Stimulated activated CD8-positive, alpha-beta memory T cell treated with anti-CD3 and anti-CD28 coated beads, Interleukin-4, amount 100 ng/mL, for 4 hours (primary cell): ENCODE data around the gene TNC.

Experiments
- DNase-seq, 2 donors: peaks; one replicate each; pipeline ENCODE4 v3.0.0-alpha.2; 2020; ENCODE audit warnings: low read depth in 2 of 2, low spot score in 1 of 2

Gene TNC

DNA sequence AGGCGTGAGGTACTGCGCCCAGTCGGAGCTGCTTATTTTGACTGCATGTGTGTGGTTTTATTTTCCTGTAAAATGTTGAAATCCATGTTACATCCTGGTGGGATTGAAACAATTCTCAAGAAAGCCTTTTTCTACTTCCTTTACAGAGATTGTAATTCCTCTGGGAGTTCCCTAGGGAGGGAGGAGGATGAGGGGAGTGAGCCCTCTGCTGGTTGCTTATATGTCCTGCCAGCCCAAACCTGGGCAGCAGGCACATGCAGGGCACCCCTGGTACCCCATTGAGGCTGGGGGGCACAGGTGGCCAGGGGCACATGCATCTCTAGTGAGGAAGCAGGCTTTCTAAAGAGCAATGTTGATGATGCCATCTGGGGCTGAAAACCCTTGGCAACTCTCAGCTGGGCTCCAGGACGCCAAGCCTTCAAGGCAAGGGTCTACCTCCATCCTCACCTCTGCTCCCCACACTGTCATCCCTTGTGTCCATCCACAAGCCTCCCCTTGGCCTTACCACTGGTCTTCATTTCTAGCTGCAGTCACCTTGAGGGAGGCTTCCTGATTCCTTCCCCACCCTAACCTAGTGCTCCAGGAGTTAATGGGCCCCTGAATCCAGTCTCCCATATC is 102.8 kb downstream of the TNC start:
- DNase-seq, result no peak

DNA sequence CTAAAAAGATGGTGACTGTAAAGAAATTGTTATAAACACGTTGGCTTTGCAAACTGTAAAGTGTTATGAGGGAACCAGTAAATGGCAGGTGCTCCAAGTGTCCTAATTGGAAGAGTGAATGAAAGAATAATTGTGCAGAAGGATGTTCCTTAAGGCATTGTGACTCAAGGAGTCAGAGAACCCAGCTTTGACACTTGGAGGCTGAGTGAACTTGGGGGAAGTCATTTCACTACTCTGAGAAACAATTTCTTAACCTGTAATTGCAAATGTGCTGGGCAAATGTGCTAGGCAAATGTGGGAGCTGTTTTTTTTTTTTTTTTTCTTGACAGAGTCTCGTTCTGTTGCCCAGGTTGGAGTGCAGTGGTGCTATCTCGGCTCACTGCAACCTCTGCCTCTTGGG is 103.5 kb downstream of the TNC start:
- no peak for DNase-seq

DNA sequence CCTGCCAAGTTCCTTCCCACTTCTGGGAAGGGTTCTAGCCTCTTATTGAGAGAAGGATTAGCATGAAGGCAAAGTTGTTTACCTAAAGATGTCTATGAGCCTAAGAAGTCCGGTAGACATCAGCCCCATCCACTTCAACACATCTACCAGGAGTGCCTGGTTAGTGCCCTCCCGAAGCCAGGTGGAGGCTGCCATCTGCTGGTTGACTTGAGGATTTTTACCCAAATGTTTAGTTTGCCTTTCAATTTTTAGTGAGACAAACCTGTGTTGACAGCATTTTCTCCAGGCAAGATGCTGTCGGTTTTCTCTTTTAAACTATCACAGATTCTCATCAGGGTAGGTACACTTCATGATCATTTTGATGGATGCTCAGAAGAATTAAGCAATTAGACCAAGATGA is 104.0 kb downstream of the TNC start:
- DNase-seq, result peak; percentile 52 to 65

DNA sequence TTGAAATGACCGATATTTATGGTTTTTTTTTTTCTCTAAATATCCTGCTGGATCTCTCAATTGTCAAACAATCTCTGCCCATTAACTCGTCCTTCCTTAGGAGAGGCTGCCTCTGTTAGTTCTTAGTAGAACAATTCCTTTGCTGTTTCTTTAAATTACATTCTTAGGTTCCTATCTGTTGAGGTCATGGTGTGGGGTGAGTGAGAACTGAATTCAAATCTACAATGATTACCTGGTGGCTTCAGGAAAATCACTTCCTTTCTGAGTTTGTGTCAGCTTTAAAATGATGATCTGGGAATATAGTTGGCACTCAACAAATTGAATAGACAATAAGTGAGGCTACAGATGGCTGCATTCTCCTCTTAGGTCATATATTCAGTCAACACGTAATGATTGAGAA is 105.5 kb downstream of the TNC start:
- no peak for DNase-seq

DNA sequence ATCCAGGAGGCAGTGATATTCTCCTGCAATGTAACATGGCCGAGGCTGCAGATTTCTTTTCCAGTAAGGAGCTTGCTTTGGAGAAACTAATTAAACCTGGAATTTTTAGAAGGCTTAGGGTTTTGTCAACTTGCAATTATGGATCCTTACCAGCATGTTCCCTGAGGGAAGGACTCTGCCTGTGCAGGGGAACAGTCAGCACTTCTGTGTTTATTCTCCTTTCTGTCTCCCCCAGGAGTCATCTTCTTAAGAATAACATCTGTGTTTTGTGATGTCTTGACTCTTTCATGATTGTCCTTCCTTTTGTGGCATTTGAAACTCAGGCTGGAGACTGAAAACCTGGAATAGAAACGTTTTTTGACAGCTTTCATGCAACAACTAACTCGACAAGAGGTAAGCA is 107.1 kb downstream of the TNC start:
- DNase-seq, result no peak

DNA sequence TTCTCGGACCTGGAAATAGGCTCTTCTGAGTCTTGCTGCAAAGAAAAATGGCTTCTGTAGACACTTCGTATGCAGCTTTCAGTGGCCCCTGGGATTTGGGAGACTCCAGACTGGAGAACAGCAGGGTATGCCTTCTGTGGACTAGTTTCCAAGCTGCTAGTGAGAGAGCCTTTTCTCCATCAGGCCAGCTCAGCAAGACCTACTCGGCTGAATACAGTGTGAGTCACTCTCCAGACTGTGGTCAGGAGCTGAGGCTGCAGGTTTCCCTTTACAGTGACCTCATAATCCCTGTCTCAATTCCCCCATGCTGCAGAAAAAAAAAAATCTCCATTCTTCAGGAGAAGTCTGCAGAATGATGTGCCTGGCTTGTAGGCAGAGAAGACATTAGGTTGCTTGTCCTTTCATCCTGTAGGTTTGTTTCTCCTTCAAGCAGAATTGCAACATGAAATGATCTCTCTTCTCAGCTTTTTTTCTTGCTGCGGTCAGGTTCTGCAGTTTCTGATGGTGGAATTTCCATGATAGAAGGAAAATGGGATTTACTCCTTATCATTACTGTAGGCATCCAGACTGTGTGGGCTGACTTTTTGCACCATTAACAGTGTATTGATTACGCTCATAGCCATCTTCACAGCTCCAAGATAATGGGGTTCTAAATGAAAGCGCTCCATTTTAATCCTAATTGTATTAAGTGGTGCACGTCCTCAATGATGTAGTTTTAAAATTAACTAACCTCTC is 109.3 kb downstream of the TNC start:
- no peak for DNase-seq

DNA sequence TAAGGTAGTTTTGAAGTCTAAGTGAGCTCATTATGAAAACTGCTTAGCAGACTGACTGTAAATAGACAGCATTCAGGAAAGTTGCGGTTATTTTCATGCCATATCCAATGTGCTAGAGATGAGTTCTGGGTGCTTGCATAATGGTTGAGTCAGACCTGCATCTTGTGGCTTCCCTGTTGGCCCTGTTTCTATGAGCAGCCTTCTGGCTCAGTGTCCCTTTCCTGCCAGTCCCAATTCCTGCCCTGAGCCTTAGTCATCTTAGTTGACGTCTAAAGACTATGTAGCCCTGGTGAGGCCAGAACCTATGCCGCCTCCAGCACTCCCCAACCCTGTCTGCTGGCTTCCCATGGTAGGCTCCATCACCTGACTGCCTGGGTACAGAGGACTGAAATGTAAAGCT is 111.3 kb downstream of the TNC start:
- DNase-seq, result no peak

DNA sequence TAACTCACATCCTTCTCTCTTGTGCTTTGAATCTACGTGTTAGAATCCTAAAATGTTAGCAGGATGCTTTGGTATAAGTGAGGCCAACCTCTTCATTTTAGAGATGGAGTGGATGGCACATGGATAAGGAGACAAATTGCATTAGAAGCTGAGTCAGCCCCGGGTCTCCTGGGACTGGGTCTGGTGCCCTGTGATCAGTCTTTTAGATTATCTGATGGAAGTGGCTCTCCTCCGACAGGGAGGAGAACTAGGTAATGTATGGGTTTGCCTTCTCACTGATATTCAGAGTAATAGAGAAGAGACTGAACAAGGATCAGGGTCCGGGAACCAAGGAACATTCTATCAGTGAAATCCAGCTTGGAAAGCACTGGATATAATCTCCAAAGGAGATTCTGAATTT is 112.6 kb downstream of the TNC start:
- no peak for DNase-seq

DNA sequence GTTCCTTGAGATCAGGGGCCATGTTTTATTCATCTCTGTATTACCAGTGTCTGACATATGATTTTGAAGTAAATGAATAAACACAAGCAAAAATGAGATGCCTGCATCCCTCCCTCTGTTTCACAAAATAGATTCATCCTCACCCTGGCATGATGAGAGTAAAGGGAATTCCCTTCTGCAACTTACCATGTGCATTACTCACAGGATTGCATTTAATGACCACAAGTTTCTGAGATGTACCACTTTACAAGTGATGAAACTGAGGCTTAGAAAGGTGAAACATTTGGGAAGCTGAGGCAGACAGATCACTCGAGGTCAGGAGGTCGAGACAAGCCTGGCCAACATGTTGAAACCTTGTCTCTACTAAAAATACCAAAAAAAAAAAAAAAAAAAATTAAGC is 113.4 kb downstream of the TNC start:
- DNase-seq, result no peak

DNA sequence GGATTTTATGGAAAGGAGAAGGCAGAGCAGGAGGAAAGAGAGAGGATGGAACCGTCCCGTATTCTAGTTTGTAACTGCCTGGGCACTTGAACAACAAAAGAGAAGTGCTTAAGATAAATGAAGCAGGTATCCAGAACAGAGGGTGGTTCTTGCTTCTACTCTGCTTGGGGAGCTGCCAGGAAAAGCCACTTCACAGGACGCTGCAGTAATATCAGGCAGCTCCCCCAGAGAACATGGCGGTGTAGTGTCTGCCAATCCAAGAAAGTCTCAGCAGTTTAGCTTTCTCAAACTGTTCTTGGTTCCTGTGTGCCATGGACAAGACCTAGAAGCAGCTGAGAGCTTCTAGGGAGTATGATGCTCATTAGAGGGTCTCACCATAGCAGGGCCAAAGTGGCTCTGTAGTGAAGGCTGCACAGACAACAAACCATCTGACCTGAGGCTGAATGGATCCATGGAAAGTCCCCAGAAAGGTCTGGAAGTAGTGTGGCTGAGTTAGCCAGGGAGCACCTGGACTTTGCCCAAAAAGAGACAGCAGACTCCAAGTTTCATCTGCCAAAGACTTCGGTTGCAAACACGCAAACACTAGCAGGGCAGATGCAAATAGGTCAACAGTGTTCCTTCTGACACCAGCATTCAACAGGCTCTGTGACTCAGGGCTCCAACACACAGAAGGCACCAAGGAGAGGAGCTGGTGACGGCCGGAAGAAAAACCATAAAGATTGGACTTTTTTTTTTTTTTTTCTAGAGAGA is 115.4 kb downstream of the TNC start:
- no peak for DNase-seq

DNA sequence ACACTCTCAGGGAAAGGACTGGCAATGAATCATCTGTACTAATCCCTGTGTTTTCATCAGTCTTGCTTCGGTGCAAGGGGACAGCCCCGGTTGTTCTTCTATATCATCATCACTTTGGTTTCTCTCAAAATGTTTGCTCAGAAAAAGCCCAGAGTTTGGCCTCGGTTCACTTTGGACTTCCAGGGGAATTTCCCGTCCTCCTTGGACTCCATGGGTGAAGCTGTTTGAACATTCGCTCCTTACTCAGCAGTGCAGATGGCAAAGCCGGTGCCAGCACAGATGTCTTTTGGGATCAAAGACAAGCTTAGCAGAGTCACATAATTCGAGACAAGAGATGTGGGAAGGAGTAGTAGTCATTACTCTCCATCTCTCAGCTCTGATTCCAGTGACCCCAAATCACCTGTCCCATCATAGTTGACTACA is 117.7 kb downstream of the TNC start:
- no peak for DNase-seq

DNA sequence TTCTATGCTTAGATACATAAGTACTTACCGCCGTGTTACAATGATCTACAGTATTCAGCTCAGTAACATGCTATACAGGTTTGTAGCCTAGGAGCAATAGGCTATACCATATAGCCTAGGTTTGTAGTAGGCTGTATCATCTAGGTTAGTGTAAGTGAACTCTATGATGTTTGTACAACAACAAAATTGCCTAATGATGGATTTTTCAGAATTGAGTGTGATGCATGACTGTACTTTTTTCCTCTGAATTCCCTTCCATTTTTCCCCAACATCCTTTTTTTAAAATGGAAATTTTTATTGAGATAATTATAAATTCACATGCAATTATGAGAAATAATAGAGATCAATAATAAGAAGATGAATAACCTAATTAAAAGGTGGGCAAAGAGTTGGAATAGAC is 119.6 kb downstream of the TNC start:
- DNase-seq, result no peak

DNA sequence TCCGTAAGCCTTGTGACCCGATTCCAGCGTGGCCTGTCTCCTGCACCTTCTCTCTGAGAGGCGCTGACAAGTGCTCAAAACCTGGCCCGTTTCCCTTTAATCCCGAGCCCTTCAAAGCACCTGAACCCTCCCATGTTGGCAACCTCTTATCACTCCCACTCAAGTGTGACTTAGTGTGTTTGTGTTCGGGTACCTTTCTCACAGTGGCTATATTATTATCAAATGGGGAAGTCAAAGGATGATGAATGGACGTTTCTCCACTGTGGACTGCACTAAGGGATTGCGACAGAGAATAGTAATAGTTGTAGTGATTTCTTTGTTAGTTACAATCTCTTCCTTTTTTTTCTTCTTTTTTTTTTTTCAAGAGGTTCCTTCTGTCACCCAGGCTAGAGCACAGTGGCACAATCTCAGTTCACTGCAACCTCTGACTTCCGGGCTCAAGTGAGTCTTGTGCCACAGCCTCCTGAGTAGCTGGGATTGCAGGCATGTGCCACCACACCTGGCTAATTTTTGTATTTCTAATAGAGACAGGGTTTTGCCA is 122.2 kb downstream of the TNC start:
- DNase-seq, result no peak

DNA sequence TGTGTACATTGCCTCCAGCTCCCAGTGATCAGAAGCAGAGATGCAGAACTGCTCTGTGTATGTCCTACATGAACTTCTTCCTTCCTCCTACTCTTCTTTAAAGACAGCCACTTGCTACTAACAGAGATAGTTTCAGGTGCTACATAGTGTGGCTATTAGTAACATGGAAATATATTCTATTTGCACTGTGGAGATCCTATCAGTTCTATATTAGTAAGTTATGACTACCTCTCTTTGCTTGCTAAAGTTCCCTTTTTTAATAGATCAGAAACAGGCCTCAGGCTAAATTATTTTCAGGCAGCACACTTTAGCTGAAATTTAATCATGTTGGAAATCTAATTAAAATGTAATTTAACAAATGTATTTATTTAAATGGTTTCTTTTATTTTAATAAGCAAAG is 123.2 kb downstream of the TNC start:
- no peak for DNase-seq

DNA sequence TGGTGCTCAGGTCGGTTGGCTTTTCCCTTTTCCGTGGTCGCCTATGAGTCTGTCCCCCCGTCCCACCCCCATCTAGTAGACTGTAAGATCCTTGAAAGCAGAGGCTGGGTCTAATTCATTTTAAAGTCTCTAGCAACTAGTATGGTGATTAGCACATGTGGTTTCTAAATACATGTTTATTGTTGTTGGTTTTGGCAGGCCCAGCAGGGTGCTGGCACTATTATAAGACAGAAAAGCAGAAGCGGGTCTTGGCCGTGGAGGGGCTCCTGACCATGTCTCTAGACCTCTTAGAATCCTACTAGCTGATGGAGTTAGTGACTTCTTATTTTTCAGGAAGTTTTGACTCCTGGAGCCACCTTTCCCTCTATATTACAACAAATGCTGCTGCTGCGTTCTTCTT is 126.1 kb downstream of the TNC start:
- no peak for DNase-seq

DNA sequence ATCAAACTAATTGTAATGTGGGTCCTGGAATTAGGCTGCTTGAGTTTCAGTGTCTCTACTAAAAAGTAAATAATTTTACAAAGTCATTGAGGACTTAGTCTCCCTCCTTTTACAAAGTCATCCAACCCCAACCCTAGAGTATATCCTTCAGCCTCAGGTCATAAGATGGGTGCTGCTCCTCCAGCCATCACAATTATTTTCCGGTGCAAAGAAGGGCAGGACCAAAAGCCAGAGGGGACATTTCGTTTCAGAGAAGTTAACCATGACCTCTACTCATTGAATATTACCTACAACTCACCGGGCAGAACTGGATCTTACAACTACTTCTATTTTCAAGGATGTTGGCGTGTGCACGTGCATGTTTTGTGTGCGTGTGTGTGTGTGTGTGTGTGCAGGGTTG is 127.1 kb downstream of the TNC start:
- DNase-seq, result no peak

DNA sequence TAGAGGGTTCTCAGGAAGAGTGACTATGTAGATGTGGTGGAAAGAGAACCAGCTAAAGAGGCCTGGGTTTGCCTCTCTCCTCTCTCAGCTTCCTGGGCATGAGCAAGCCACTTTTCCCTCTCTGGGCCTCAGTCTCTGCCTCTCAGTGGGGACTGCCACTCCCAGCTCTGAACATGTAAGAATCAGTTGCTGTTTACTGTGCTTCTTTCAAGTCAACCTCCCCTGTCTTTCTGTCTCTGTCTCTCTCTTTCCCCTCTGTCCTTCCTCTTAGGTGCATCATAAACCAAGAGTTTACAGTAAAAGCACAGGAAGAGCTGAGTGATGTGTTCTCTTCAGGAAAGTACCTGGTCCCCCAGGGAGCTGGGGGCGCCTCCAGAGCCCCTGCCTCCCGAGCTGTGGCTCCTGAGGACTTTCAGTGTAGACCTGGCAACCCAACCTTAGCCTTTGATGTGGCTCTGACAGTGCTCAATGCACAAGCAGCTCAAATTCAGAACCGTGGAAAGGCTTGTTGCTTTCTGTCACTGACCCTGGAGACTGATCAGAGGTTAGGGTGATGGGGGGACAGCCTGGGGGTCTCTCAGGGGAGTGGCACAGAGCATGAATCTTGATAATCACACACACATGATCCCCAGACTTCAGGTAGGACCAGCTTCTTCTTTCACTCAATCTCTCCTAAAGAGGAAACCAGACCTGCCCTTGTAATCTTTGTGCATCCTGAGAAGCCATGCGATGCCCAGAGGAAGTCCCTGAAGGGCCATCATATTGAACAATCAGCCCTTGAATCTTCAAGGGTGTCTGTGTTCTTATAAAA is 128.2 kb downstream of the TNC start:
- DNase-seq, result peak in 1 of 2 donors; percentile 13

DNA sequence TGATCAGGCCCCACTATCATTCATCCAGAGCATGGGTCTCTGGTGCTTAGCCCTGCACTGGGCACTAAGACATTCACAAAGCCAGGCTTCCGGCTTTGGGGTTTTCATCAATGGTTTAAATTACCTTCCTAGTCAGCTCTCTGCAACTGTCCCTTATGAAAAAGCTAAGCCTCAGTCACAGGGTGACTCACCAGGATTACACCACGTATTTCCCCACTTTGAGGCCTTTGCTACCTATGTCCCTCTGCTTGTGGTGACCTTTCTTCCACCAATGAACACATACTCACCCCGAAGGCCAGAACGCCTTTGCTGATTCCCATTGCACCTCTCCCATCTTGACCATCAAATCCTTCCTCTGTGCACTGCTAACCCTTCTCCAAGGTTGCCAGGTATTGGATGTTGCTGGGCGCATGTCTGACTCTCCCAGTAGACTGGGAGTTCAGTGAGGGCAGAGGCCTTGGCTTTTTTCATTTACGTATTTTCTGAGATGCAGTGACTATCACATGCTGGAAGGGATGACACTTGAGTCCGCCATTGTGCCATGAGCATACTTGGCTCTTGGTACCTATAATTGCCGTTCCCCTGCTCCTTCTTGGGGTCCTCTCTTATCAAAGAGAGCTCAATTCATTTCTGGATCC is 128.9 kb downstream of the TNC start:
- no peak for DNase-seq

DNA sequence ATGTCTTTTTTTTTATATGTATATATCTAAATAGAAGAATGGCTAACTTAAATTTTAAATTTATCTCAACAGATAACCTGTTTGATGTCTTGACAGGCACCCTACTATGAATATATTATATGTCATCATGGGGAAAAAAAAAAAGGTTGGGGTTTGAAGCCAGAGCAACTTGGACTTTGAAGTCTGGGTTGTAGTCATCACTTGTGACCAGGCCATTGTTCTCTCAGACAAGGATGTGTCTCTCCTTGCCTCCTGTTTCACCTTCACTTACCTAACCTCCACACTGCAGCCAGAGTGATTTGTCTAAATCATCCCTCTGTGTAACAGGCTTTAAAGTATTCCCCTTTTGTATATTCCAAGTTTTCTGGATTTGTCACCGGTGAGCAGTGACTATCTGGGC is 130.8 kb downstream of the TNC start:
- DNase-seq, result no peak

DNA sequence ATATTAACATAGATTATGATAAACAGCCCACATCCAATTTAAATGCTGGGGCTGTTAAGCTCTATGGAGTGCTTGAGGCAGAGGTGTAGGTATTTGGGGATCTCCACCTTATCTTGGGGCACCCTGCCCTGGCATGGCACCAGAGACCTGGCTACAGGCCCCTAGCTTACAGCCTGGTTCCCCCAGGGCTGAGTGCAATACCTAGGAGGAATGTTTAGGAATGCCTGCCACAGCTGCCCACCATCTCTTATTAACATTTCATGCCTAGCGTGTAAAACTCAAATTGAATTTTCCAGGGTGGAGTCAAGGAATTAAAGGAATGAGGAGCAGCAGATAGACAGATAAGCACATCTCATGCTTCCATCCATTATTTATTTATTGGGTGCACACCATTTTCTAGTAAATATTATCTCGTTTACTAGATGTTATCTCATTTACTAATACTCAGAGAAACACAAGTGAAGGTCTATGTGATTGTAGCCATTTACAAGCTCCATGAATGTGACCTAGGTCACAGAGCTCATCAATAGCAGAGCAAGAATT is 131.9 kb downstream of the TNC start:
- DNase-seq, result no peak

DNA sequence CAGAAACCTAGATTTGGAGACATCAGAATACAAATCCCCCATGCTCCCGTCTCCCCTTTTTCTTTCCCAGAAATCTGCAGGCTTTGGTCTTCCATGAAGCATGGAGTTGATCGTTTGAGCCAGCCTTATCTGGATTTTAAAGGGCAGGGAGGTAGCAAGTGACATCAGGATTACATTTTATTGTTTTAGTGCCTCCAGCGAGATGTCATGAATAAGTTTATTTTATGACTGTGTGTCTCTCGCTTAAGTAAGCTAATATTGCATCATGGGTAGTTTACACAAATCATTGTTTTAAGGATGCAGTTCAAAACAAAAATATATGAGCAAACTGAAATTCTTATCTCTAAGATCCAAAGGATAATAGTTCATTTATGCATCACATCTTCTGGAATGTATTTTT is 136.9 kb downstream of the TNC start:
- DNase-seq, result no peak
